BE2C (cell line): ENCODE data around the gene PARP1.

Experiments used
- DNase-seq: peaks from one replicate; pipeline ENCODE4 v3.0.0-alpha.2; 2020
- H3K27me3 ChIP-seq: fragments of 250-450 bp; sonication (Bioruptor Pico); 2 replicates; pipeline ENCODE4 v1.5.1; 2020; ENCODE audit warnings: mild to moderate bottlenecking
- H3K36me3 ChIP-seq: fragments of 250-450 bp; sonication (Bioruptor Pico); 2 replicates; pipeline ENCODE4 v1.5.1; 2020; ENCODE audit warnings: mild to moderate bottlenecking
- H3K4me1 ChIP-seq: fragments of 250-450 bp; sonication (Bioruptor Pico); 2 replicates; pipeline ENCODE4 v1.5.1; 2020
- H3K4me3 ChIP-seq: 2 replicates; pipeline ENCODE4 v1.5.1; 2011; ENCODE audit warnings: low read depth, low read length
- H3K9me3 ChIP-seq: fragments of 250-450 bp; sonication (Bioruptor Pico); 2 replicates; pipeline ENCODE4 v1.5.1; 2020
- TF ChIP-seq, protein P1 (sequence below): IDR thresholded peaks from 2 replicates; pipeline ENCODE4 v1.5.1; 2012; ENCODE audit warnings: mild to moderate bottlenecking, low read depth, low read length

PARP1 gene

DNA sequence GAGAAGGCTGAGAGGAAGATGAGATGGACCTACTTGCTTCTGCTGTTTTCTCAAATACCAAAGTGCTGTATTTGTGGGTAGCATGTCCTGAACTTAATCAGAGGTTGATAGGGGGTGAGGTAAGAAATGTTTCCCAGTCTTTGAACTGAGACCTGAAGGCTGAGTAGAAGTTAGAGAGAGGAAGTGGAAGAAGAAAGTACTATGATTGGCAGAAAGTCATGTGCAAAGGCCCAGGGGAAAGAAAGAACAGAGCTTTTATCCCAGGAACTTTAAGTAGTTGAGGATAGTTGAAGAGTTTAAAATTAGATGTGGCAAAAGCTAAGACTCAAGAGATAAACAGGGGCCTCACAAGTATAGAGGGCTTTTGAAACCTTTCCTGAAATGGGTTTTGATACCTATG is 83.4 kb downstream of the PARP1 start:
- H3K4me1 ChIP-seq, result no peaks in the 10 kb centered on the region
- H3K36me3 ChIP-seq, result no peaks in the 10 kb centered on the region
- H3K4me3 ChIP-seq, result no peak overlapping the region
- H3K27me3 ChIP-seq, result no peaks in the 10 kb centered on the region
- H3K9me3 ChIP-seq, result no peaks in the 10 kb centered on the region
- DNase-seq, result no peak
- TF ChIP-seq, protein P1, sequence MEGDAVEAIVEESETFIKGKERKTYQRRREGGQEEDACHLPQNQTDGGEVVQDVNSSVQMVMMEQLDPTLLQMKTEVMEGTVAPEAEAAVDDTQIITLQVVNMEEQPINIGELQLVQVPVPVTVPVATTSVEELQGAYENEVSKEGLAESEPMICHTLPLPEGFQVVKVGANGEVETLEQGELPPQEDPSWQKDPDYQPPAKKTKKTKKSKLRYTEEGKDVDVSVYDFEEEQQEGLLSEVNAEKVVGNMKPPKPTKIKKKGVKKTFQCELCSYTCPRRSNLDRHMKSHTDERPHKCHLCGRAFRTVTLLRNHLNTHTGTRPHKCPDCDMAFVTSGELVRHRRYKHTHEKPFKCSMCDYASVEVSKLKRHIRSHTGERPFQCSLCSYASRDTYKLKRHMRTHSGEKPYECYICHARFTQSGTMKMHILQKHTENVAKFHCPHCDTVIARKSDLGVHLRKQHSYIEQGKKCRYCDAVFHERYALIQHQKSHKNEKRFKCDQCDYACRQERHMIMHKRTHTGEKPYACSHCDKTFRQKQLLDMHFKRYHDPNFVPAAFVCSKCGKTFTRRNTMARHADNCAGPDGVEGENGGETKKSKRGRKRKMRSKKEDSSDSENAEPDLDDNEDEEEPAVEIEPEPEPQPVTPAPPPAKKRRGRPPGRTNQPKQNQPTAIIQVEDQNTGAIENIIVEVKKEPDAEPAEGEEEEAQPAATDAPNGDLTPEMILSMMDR, result no peak

DNA sequence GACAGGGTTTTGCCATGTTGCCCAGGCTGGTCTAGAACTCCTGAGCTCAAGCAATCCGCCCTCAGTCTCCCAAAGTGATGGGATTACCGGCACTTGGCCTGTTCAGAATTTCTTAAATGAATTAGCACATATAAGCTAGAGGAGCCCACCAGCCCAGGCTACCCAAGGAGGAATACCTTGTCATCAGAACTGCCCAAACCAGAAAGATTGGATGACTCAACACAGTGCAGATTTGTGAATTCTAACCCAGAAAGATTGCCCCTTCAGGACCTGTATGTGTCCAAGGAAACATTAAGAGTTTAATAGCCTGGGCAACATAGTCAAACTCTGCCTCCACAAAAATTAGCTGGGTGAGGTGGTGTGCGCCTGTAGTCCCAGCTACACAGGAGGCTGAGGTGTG is 84.9 kb downstream of the PARP1 start:
- no peak for DNase-seq
- no peak overlapping the region for H3K4me3 ChIP-seq
- H3K4me1 ChIP-seq, result no peaks in the 10 kb centered on the region
- TF ChIP-seq, protein P1, result no peak
- H3K27me3 ChIP-seq, result no peaks in the 10 kb centered on the region
- no peaks in the 10 kb centered on the region for H3K9me3 ChIP-seq
- H3K36me3 ChIP-seq, result no peaks in the 10 kb centered on the region

DNA sequence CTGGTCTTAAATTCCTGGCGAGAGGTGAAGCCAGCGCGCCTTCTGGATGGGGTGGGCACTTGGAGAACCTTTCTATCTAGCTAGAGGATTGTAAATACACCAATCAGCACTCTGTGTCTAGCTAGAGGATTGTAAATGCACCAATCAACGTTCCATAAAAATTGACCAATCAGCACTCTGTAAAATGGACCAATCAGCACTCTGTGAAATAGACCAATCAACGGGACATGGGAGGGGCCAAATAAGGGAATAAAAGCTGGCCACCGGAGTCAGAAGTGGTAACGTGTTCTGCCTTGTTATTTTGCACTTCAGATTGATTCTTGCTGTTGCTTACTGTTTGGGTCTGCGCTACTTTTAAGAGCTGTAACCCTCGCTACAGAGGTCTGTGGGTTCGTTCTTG is 87.0 kb downstream of the PARP1 start:
- H3K4me3 ChIP-seq, result no peak overlapping the region
- no peaks in the 10 kb centered on the region for H3K4me1 ChIP-seq
- no peaks in the 10 kb centered on the region for H3K9me3 ChIP-seq
- DNase-seq, result no peak
- H3K27me3 ChIP-seq, result no peaks in the 10 kb centered on the region
- no peaks in the 10 kb centered on the region for H3K36me3 ChIP-seq
- TF ChIP-seq, protein P1, result no peak

DNA sequence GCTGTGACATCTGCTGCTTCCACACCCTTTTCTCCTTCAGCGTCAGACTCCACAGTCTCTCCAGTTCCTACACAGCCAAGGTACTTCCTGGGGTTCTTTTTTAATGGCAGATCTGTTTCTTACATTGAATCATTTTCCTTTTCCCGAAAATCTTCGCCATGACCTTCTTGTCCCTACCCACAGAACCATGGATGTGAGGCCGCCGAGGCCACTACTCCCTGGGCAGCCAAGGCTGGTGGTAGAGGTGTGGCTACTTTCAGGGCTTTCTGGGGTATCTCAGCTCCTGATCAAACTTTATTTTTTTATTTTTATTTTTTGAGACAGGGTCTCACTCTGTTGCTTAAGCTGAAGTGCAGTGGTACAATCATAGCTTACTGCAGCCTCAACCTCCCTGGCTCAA is 89.4 kb downstream of the PARP1 start:
- no peaks in the 10 kb centered on the region for H3K36me3 ChIP-seq
- TF ChIP-seq, protein P1, result no peak
- DNase-seq, result no peak
- H3K27me3 ChIP-seq, result 0 out of 2 replicates have a peak, but pooled peaks cover 3% of the 10 kb centered on the region
- H3K9me3 ChIP-seq, result no peaks in the 10 kb centered on the region
- no peaks in the 10 kb centered on the region for H3K4me1 ChIP-seq
- no peak overlapping the region for H3K4me3 ChIP-seq

DNA sequence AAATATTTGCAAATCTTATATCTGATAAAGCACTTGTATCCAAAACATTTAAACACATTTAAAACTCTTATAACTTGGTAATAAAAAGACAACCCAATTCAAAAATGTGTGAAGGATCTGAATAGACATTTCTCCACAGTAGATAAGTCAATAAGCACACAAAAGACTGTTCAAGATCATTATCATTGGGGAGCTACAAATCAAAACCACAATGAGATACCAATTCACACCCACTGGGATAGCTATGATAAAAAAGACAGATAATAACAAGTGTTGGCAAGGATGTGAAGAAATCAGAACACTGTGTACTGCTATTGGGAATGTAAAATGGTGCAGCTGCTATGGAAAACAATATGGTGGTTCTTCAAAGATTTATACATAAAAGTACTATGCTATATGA is 93.8 kb downstream of the PARP1 start:
- H3K27me3 ChIP-seq, result 0 out of 2 replicates have a peak, but pooled peaks cover 3% of the 10 kb centered on the region
- H3K9me3 ChIP-seq, result no peaks in the 10 kb centered on the region
- no peak overlapping the region for H3K4me3 ChIP-seq
- no peak for DNase-seq
- TF ChIP-seq, protein P1, result no peak
- no peaks in the 10 kb centered on the region for H3K4me1 ChIP-seq
- H3K36me3 ChIP-seq, result no peaks in the 10 kb centered on the region

DNA sequence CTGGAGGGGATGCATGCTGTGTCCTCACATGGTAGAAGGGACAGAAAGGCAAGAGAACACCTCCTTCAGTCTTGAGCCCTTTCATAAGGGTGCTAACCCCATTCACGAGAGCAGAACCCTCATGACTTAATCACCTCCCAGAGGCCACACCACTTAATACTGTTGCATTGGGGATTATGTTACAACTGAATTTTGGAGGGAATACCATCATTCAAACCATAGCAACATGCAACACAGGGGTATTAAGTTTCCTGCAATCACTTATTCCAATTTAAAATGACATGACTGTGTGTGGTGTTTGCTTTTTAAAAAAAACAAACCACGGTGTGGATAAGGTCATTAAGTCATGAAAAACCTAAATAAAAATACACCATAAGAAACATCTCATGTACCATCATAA is 95.8 kb downstream of the PARP1 start:
- Histone ChIP-seq H3K36me3 (peaks cover 4% of the 10 kb centered on the region; the same call in 1 of the 2 replicates), H3K9me3 (no peaks in the 10 kb centered on the region), H3K4me3 (no peak overlapping the region), H3K27me3 (0 out of 2 replicates have a peak, but pooled peaks cover 3% of the 10 kb centered on the region), H3K4me1 (no peaks in the 10 kb centered on the region)
- TF ChIP-seq, protein P1, result no peak
- DNase-seq, result no peak
